ENCODE results near the gene TBC1D19. TPM values are rescaled to one million over a fixed set of nuclear protein-coding genes. Genes with fewer than 3 reads are reported as not detected.

TBC1D19 gene
- total and polyA plus RNA-seq, 2 donors from 2014 or later = 10.8 to 19.1 TPM

DNA sequence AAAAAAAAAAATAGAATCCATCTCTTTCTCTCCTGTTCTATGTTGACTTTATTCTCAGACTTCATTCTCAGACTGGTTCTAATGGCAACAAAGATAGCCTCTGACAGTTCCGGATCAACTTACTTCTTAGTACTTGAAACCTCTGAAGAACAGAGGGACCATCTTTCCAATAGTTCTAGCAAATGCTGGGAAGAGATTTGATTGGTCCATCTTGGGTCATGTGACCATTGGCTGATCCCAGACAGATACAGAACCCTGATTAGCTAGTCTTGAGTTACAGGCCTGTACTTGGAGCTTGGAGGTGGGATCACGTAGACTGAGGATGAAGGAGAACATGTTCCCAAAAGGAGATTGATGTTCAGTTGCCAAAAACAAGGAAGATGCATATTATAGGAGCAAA lies 209.9 kb downstream of the TBC1D19 start:
- FAIRE-seq (no peak), DNase-seq (no peak)
- H3K4me1 ChIP-seq (ENCODE audit: control insufficient read depth in 2 of 3, insufficient read depth in 2 of 3, low read depth in 1 of 3, low read length in 3 of 3) = peaks cover 0 to under 1% (median 0%) of the 10 kb centered on the region in 3 donors
- H3K27ac ChIP-seq (ENCODE audit: low read depth in 2 of 2, low read length in 2 of 2) = no peak overlapping the region
- H3K4me3 ChIP-seq (ENCODE audit: low read length in 3 of 3) = no peak overlapping the region
- no peaks in the 10 kb centered on the region for H3K36me3 ChIP-seq (ENCODE audit: control insufficient read depth in 2 of 3, insufficient read depth in 3 of 3, low read length in 3 of 3)
- H3K27me3 ChIP-seq (ENCODE audit: control insufficient read depth, insufficient read depth, low read length) = no peaks in the 10 kb centered on the region
- TF ChIP-seq, protein P1, sequence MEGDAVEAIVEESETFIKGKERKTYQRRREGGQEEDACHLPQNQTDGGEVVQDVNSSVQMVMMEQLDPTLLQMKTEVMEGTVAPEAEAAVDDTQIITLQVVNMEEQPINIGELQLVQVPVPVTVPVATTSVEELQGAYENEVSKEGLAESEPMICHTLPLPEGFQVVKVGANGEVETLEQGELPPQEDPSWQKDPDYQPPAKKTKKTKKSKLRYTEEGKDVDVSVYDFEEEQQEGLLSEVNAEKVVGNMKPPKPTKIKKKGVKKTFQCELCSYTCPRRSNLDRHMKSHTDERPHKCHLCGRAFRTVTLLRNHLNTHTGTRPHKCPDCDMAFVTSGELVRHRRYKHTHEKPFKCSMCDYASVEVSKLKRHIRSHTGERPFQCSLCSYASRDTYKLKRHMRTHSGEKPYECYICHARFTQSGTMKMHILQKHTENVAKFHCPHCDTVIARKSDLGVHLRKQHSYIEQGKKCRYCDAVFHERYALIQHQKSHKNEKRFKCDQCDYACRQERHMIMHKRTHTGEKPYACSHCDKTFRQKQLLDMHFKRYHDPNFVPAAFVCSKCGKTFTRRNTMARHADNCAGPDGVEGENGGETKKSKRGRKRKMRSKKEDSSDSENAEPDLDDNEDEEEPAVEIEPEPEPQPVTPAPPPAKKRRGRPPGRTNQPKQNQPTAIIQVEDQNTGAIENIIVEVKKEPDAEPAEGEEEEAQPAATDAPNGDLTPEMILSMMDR (IDR thresholded peaks at IDR 0.05; ENCODE audit: borderline replicate concordance, extremely low read depth, insufficient read depth) = no peak
- H3K9ac ChIP-seq (ENCODE audit: low read length in 3 of 3) = no peak overlapping the region
- intact Hi-C loops (cut with DNase I) = no loop called here
- no peaks in the 10 kb centered on the region for H3K9me3 ChIP-seq (ENCODE audit: control insufficient read depth in 2 of 3, insufficient read depth in 1 of 3, low read length in 3 of 3)

DNA sequence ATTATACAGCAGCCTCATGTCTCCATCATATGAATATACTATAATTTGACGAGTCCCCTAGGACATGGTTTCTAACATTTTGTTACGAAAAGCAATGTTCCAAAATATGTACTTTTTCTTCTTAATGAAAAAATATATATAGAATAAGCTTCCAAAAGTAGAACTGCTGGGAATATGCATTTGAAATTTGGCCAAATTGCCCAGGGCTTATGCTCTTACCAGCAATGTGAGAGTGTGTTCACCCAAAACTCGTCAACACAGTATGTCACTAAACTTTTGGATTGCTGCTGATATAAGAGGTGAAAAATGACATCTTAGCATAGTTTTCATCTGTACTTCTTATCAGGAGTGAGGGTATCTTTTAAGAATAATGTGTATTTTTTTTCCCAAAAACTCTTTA lies 212.2 kb downstream of the TBC1D19 start:
- Histone ChIP-seq H3K4me3 (ENCODE audit: low read length in 3 of 3) (no peak overlapping the region), H3K27ac (ENCODE audit: low read depth in 2 of 2, low read length in 2 of 2) (no peak overlapping the region), H3K4me1 (ENCODE audit: control insufficient read depth in 2 of 3, insufficient read depth in 2 of 3, low read depth in 1 of 3, low read length in 3 of 3) (no peaks in the 10 kb centered on the region), H3K9ac (ENCODE audit: low read length in 3 of 3) (no peak overlapping the region), H3K9me3 (ENCODE audit: control insufficient read depth in 2 of 3, insufficient read depth in 1 of 3, low read length in 3 of 3) (no peaks in the 10 kb centered on the region), H3K27me3 (ENCODE audit: control insufficient read depth, insufficient read depth, low read length) (no peaks in the 10 kb centered on the region), H3K36me3 (ENCODE audit: control insufficient read depth in 2 of 3, insufficient read depth in 3 of 3, low read length in 3 of 3) (no peaks in the 10 kb centered on the region)
- FAIRE-seq (no peak), DNase-seq (no peak)
- intact Hi-C loops (cut with DNase I) = no loop called here
- TF ChIP-seq, protein P1 (IDR thresholded peaks at IDR 0.05; ENCODE audit: borderline replicate concordance, extremely low read depth, insufficient read depth) = no peak

DNA sequence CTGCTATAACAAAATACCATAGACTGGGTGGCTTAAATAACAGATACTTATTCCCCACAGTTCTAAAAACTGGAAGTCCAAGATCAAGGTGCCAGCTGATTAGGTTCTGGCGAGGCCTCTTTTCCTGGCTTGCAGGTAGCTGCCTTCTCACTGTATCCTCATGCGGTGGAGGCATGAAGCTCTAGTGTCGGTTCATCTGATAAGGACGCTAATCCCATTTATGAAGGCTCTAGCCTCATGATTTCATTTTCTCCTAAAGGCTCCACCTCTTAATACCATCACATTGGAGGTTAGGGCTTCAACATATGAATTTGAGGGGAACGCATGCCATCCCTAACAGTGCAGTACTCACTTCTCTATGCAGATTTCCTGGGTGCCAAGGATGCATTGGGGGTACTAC lies 218.9 kb downstream of the TBC1D19 start:
- intact Hi-C loops (cut with DNase I) = no loop called here
- TF ChIP-seq, protein P1 (IDR thresholded peaks at IDR 0.05; ENCODE audit: borderline replicate concordance, extremely low read depth, insufficient read depth) = no peak
- no peak for FAIRE-seq

More for the DNA sequence above, 218.9 kb downstream of the TBC1D19 start:
- H3K27me3 ChIP-seq (ENCODE audit: control insufficient read depth, insufficient read depth, low read length) = no peaks in the 10 kb centered on the region
- H3K27ac ChIP-seq (ENCODE audit: low read depth in 2 of 2, low read length in 2 of 2) = no peak overlapping the region
- no peaks in the 10 kb centered on the region for H3K36me3 ChIP-seq (ENCODE audit: control insufficient read depth in 2 of 3, insufficient read depth in 3 of 3, low read length in 3 of 3)
- no peak overlapping the region for H3K9ac ChIP-seq (ENCODE audit: low read length in 3 of 3)
- peaks cover 0 to 2% (median 0%) of the 10 kb centered on the region in 3 donors for H3K4me1 ChIP-seq (ENCODE audit: control insufficient read depth in 2 of 3, insufficient read depth in 2 of 3, low read depth in 1 of 3, low read length in 3 of 3)
- H3K9me3 ChIP-seq (ENCODE audit: control insufficient read depth in 2 of 3, insufficient read depth in 1 of 3, low read length in 3 of 3) = no peaks in the 10 kb centered on the region
- H3K4me3 ChIP-seq (ENCODE audit: low read length in 3 of 3) = no peak overlapping the region
- DNase-seq = no peak
